Measurements from ENCODE around the gene RELN.

The RELN gene

GRCh38 chr7:103683348-103683747, 306.1 kb downstream of the RELN start:
- no peak for DNase-seq (ENCODE audit: low read depth)

- DNase-seq (ENCODE audit: low read depth): no peak
Measured at GRCh38 chr7:103680161-103681144, 309.0 kb downstream of the RELN start.

- no peak for DNase-seq (ENCODE audit: low read depth)
Measured at GRCh38 chr7:103679151-103680132, 310.0 kb downstream of the RELN start.

GRCh38 chr7:103668279-103668941, 321.0 kb downstream of the RELN start:
- DNase-seq (ENCODE audit: low read depth): no peak

- DNase-seq (ENCODE audit: low read depth): no peak
Measured at GRCh38 chr7:103666326-103666725, 323.1 kb downstream of the RELN start.

GRCh38 chr7:103664577-103664976, 324.9 kb downstream of the RELN start:
- DNase-seq (ENCODE audit: low read depth): no peak

- peak; percentile 72 for DNase-seq (ENCODE audit: low read depth)
Measured at GRCh38 chr7:103660455-103661371, 328.7 kb downstream of the RELN start.

GRCh38 chr7:103658055-103659005, 331.1 kb downstream of the RELN start:
- DNase-seq (ENCODE audit: low read depth): no peak

- no peak for DNase-seq (ENCODE audit: low read depth)
Measured at GRCh38 chr7:103657474-103657894, 332.0 kb downstream of the RELN start.

GRCh38 chr7:103656221-103656620, 333.2 kb downstream of the RELN start:
- DNase-seq (ENCODE audit: low read depth): no peak

GRCh38 chr7:103651593-103652377, 337.7 kb downstream of the RELN start:
- DNase-seq (ENCODE audit: low read depth): no peak

- no peak for DNase-seq (ENCODE audit: low read depth)
Measured at GRCh38 chr7:103649052-103649451, 340.4 kb downstream of the RELN start.

- no peak for DNase-seq (ENCODE audit: low read depth)
Measured at GRCh38 chr7:103648135-103648534, 341.3 kb downstream of the RELN start.

- DNase-seq (ENCODE audit: low read depth): no peak
Measured at GRCh38 chr7:103644319-103644718, 345.1 kb downstream of the RELN start.

- DNase-seq (ENCODE audit: low read depth): peak; percentile 74
Measured at GRCh38 chr7:103640031-103640779, 349.3 kb downstream of the RELN start.

GRCh38 chr7:103637726-103638125, 351.7 kb downstream of the RELN start:
- no peak for DNase-seq (ENCODE audit: low read depth)

GRCh38 chr7:103637094-103637493, 352.4 kb downstream of the RELN start:
- DNase-seq (ENCODE audit: low read depth): peak; percentile 85

GRCh38 chr7:103636153-103636552, 353.3 kb downstream of the RELN start:
- no peak for DNase-seq (ENCODE audit: low read depth)

Data from non-pigmented ciliary epithelial cell (primary cell).